DOHH2 (cell line): ENCODE data around the gene RPS10.

ENCODE experiments used
- CTCF ChIP-seq: fragments of 200-600 bp; sonication (generic); IDR thresholded peaks from one replicate; pipeline ENCODE4 v1.5.1; 2014; ENCODE audit warnings: antibody characterized with exemption, mild to moderate bottlenecking, low read depth, low read length; ENCODE audit not compliant: poor library complexity, severe bottlenecking
- EZH2phosphoT487 ChIP-seq: fragments of 200-600 bp; sonication (generic); IDR thresholded peaks from 2 replicates; pipeline ENCODE4 v1.6.1; 2017; ENCODE audit warnings: borderline replicate concordance, mild to moderate bottlenecking, antibody characterized with exemption, low read length, moderate library complexity, mixed read lengths

GRCh38 chr6:34472425-34472824 is 46.6 kb upstream of the RPS10 start:
- TF ChIP-seq CTCF (no peak), EZH2phosphoT487 (no peak)
